Measurements from ENCODE around the gene MEPCE. TPM values are rescaled to one million over a fixed set of nuclear protein-coding genes. Genes with fewer than 3 reads are reported as not detected.
"Not testable (repeated sequence)": the region's sequence is repeated elsewhere in the genome, so short reads cannot be mapped to it uniquely, and the experiment has no call there.

MEPCE gene
- polyA plus RNA-seq, 1 experiment = 9.1 TPM

DNA sequence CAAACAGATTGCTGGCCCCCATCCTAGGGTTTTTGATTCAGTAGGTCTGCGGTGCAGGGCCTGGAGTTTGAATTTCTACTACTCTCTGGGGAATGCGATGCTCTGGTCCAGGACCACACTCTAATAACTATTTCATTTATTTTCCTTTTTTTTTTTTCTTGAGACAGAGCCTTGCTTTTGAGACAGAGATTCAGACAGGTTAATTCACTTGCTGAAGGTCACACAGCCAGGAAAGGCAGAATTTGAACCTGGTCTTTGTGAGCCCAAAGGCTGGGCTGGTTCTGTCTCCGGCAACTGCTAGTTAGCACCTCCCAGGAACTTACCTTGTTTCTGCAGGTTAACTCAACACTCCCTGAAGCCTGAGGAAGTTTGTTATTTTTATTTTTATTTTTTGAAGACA, 22.9 kb downstream of the MEPCE start:
- POLR2A ChIA-PET = no interaction called here
- CTCF ChIA-PET = interaction anchor here (1.4 kb wide), 1 partner anchor 13 kb away, joined by 5 read pairs; no protein-coding TSS in a partner anchor
- Histone ChIP-seq H3K9me3 (ENCODE audit: control insufficient read depth, insufficient read depth, low read length) (no peaks in the 10 kb centered on the region), H3K27me3 (ENCODE audit: control insufficient read depth, insufficient read depth, low read length) (no peaks in the 10 kb centered on the region), H3K4me3 (ENCODE audit: low read depth, low read length) (no peak overlapping the region), H3K27ac (ENCODE audit: low read depth, low read length) (no peak overlapping the region)
- no peak for DNase-seq (ENCODE audit: low read depth, low spot score)
- TF ChIP-seq, protein P1, sequence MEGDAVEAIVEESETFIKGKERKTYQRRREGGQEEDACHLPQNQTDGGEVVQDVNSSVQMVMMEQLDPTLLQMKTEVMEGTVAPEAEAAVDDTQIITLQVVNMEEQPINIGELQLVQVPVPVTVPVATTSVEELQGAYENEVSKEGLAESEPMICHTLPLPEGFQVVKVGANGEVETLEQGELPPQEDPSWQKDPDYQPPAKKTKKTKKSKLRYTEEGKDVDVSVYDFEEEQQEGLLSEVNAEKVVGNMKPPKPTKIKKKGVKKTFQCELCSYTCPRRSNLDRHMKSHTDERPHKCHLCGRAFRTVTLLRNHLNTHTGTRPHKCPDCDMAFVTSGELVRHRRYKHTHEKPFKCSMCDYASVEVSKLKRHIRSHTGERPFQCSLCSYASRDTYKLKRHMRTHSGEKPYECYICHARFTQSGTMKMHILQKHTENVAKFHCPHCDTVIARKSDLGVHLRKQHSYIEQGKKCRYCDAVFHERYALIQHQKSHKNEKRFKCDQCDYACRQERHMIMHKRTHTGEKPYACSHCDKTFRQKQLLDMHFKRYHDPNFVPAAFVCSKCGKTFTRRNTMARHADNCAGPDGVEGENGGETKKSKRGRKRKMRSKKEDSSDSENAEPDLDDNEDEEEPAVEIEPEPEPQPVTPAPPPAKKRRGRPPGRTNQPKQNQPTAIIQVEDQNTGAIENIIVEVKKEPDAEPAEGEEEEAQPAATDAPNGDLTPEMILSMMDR (IDR thresholded peaks at IDR 0.05; ENCODE audit: low read depth, low read length) = no peak

- DNase-seq (ENCODE audit: low read depth, low spot score); H3K27ac ChIP-seq (ENCODE audit: low read depth, low read length); H3K27me3 ChIP-seq (ENCODE audit: control insufficient read depth, insufficient read depth, low read length); POLR2A ChIA-PET; H3K9me3 ChIP-seq (ENCODE audit: control insufficient read depth, insufficient read depth, low read length); H3K4me3 ChIP-seq (ENCODE audit: low read depth, low read length): not testable (repeated sequence)
- CTCF ChIA-PET = interaction anchor here (0.9 to 2.3 kb wide), 4 partner anchors 11 to 105 kb away, joined by 3 to 12 read pairs (median 5); partner anchors contain the start of gene SPACDR
Observed at GRCh38 chr7:100453854-100454253, 24.2 kb downstream of the MEPCE start.

- Histone ChIP-seq H3K27me3 (ENCODE audit: control insufficient read depth, insufficient read depth, low read length) (no peaks in the 10 kb centered on the region), H3K9me3 (ENCODE audit: control insufficient read depth, insufficient read depth, low read length) (no peaks in the 10 kb centered on the region), H3K4me3 (ENCODE audit: low read depth, low read length) (no peak overlapping the region), H3K27ac (ENCODE audit: low read depth, low read length) (no peak overlapping the region)
- TF ChIP-seq, protein P1 (IDR thresholded peaks at IDR 0.05; ENCODE audit: low read depth, low read length) = no peak
- no peak for DNase-seq (ENCODE audit: low read depth, low spot score)
- CTCF ChIA-PET = interaction anchor here (0.6 to 2.3 kb wide), 5 partner anchors 10 to 109 kb away, joined by 3 to 12 read pairs (median 4); partner anchors contain the start of gene SPACDR
- POLR2A ChIA-PET = interaction anchor here (0.6 to 1.0 kb wide), 2 partner anchors 11 to 15 kb away, joined by 3 read pairs; no protein-coding TSS in a partner anchor
Observed at GRCh38 chr7:100455206-100455605, 25.6 kb downstream of the MEPCE start.

DNA sequence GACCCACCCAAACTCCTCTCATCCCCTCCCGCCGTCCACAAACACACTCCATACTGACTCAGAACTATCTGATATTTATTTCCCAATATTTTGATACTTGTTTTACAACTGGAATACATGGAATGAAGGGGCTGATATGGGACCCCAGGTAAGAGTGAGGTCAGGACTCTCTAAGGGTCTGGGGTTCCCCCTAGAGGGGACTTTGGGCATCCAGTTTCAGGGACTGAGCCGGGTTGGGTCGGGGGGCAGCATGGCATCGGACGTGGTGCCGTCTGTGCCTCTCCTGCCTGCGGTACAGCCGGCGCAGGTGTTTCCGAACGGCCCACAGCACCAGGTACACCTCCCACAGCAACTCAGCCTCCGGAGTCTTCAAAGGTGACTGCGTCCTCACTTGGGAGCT, 26.9 kb downstream of the MEPCE start:
- DNase-seq (ENCODE audit: low read depth, low spot score) = no peak
- no peak overlapping the region for H3K4me3 ChIP-seq (ENCODE audit: low read depth, low read length)
- H3K9me3 ChIP-seq (ENCODE audit: control insufficient read depth, insufficient read depth, low read length) = no peaks in the 10 kb centered on the region
- no peak overlapping the region for H3K27ac ChIP-seq (ENCODE audit: low read depth, low read length)
- CTCF ChIA-PET = interaction anchor here (1.5 kb wide), 1 partner anchor 103 kb away, joined by 3 read pairs; no protein-coding TSS in a partner anchor
- no peaks in the 10 kb centered on the region for H3K27me3 ChIP-seq (ENCODE audit: control insufficient read depth, insufficient read depth, low read length)
- TF ChIP-seq, protein P1 (IDR thresholded peaks at IDR 0.05; ENCODE audit: low read depth, low read length) = no peak
- POLR2A ChIA-PET = no interaction called here

GRCh38 chr7:100457033-100457432, 27.4 kb downstream of the MEPCE start:
- CTCF ChIA-PET = interaction anchor here (1.5 kb wide), 1 partner anchor 102 kb away, joined by 3 read pairs; no protein-coding TSS in a partner anchor
- no peaks in the 10 kb centered on the region for H3K27me3 ChIP-seq (ENCODE audit: control insufficient read depth, insufficient read depth, low read length)
- TF ChIP-seq, protein P1 (IDR thresholded peaks at IDR 0.05; ENCODE audit: low read depth, low read length) = no peak
- no peak overlapping the region for H3K27ac ChIP-seq (ENCODE audit: low read depth, low read length)
- no peak overlapping the region for H3K4me3 ChIP-seq (ENCODE audit: low read depth, low read length)
- DNase-seq (ENCODE audit: low read depth, low spot score) = no peak
- POLR2A ChIA-PET = no interaction called here
- no peaks in the 10 kb centered on the region for H3K9me3 ChIP-seq (ENCODE audit: control insufficient read depth, insufficient read depth, low read length)
